HepG2 (cell line): Measurements from ENCODE around the gene TMBIM6. TPM values are rescaled to one million over a fixed set of nuclear protein-coding genes. Genes with fewer than 3 reads are reported as not detected.

Source experiments
- CC2D1A ChIP-seq: sonication (generic); formaldehyde crosslinking; IDR thresholded peaks from 2 replicates; pipeline ENCODE4 v1.8.1; 2023; ENCODE audit warnings: mild to moderate bottlenecking, missing genetic modification reagents
- GATAD1 ChIP-seq: IDR thresholded peaks from 2 replicates; pipeline ENCODE4 v1.6.1; 2016; ENCODE audit warnings: missing genetic modification reagents, missing compliant biosample characterization
- GRHL1 ChIP-seq: sonication (generic); formaldehyde crosslinking; conservative IDR thresholded peaks from 2 replicates; pipeline ENCODE4 v1.8.0; 2022; ENCODE audit warnings: missing genetic modification reagents
- TAF15 ChIP-seq: fragments of 200-400 bp; formaldehyde crosslinking; IDR thresholded peaks from one replicate; pipeline ENCODE4 v1.6.1; 2018; ENCODE audit warnings: mild to moderate bottlenecking, low read depth, low read length; ENCODE audit not compliant: poor library complexity, severe bottlenecking
- ZBED4 ChIP-seq: sonication (generic); formaldehyde crosslinking; IDR thresholded peaks from 2 replicates; pipeline ENCODE4 v1.4.0; 2020; ENCODE audit warnings: missing genetic modification reagents, borderline replicate concordance
- ZNF205 ChIP-seq: IDR thresholded peaks from 2 replicates; pipeline ENCODE4 v1.6.1; 2018; ENCODE audit warnings: missing biosample characterization, missing genetic modification reagents
- ZNF281 ChIP-seq: sonication (generic); formaldehyde crosslinking; IDR thresholded peaks from 2 replicates; pipeline ENCODE4 v1.4.0; 2020; ENCODE audit warnings: missing genetic modification reagents, borderline replicate concordance
- ZNF550 ChIP-seq: sonication (generic); formaldehyde crosslinking; IDR thresholded peaks from 2 replicates; pipeline ENCODE4 v1.4.0; 2020; ENCODE audit warnings: mild to moderate bottlenecking, missing genetic modification reagents, borderline replicate concordance
- ZNF746 ChIP-seq: sonication (generic); formaldehyde crosslinking; IDR thresholded peaks from 2 replicates; pipeline ENCODE4 v1.8.0; 2022; ENCODE audit warnings: mild to moderate bottlenecking, missing genetic modification reagents
- polyA plus RNA-seq, 8 experiments: library from polyadenylated mRNA; depleted of rRNA in 3 of 8; stranded (reverse) in 7 of 8; unstranded in 1 of 8; fragments of >200 nt; fragmentation: Illumina TruSeq in 4 of 8; extraction: Trizol in 4 of 8; gene quantifications; 2 replicates each; pipeline versions ENCODE4 v1.2.1 to v1.2.3, GENCODE V29; 2011 to 2016; ENCODE audit warnings: low read depth in 4 of 8, missing spikeins in 1 of 8, mixed read lengths in 1 of 8; ENCODE audit not compliant: insufficient read depth in 1 of 8
- total RNA-seq, 5 experiments: library from RNA; depleted of rRNA; stranded (reverse); fragments of >200 nt; fragmentation: Illumina TruSeq; extraction: Trizol; gene quantifications; 2 replicates each; pipeline ENCODE4 v1.2.3, GENCODE V29; 2016; ENCODE audit warnings: low read depth in 1 of 5
- TF ChIP-seq, protein P1 (sequence below): sonication (generic); formaldehyde crosslinking; conservative IDR thresholded peaks from 2 replicates; pipeline ENCODE4 v1.8.0; 2022; ENCODE audit warnings: mild to moderate bottlenecking, moderate library complexity, missing genetic modification reagents

The TMBIM6 gene
- total and polyA plus RNA-seq, 2 of the 13 experiments (the other 11 are each of a cell fraction or from before 2014, with no cell fraction given) = 412 to 468 TPM

- TF ChIP-seq ZNF205 (no peak), GRHL1 (no peak), CC2D1A (CRISPR knock-in tag) (0 out of 2 replicates have a peak, but pooled peaks have one; percentile 63), TAF15 (no peak), ZNF746 (no peak), GATAD1 (CRISPR knock-in tag) (no peak), ZBED4 (CRISPR knock-in tag) (no peak), ZNF281 (CRISPR knock-in tag) (no peak), ZNF550 (CRISPR knock-in tag) (no peak)
- TF ChIP-seq, protein P1, sequence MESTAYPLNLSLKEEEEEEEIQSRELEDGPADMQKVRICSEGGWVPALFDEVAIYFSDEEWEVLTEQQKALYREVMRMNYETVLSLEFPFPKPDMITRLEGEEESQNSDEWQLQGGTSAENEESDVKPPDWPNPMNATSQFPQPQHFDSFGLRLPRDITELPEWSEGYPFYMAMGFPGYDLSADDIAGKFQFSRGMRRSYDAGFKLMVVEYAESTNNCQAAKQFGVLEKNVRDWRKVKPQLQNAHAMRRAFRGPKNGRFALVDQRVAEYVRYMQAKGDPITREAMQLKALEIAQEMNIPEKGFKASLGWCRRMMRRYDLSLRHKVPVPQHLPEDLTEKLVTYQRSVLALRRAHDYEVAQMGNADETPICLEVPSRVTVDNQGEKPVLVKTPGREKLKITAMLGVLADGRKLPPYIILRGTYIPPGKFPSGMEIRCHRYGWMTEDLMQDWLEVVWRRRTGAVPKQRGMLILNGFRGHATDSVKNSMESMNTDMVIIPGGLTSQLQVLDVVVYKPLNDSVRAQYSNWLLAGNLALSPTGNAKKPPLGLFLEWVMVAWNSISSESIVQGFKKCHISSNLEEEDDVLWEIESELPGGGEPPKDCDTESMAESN (CRISPR knock-in tag) = 0 out of 2 replicates have a peak, but pooled peaks have one; percentile 6
Measured at GRCh38 chr12:49707812-49708147, 33.6 kb upstream of the TMBIM6 start (continued).
